Upper lobe of left lung (tissue), 4 donors: Measurements from ENCODE around the gene CYBA.

ENCODE experiments used
- CTCF ChIP-seq, 6 experiments: fragments of 450-650 bp in 4 of 6; fragments of 200-600 bp in 2 of 6; sonication (generic) in 2 of 6; IDR thresholded peaks; one replicate each; pipeline ENCODE4 v1.5.1; 2016 to 2019; ENCODE audit warnings: antibody characterized with exemption in 6 of 6
- POLR2A ChIP-seq, 4 donors: fragments of 450-650 bp; IDR thresholded peaks; one replicate each; pipeline ENCODE4 v1.5.1; 2016 to 2017; ENCODE audit warnings: antibody characterized with exemption in 4 of 4, mild to moderate bottlenecking in 2 of 4
- POLR2AphosphoS5 ChIP-seq, 2 donors: sonication (generic); formaldehyde crosslinking; IDR thresholded peaks; one replicate each; pipeline ENCODE4 v1.5.1; 2017; ENCODE audit warnings: antibody characterized with exemption in 2 of 2

- TF ChIP-seq POLR2AphosphoS5 (IDR thresholded peaks at IDR 0.05): no peak
- no peak for TF ChIP-seq CTCF (IDR thresholded peaks at IDR 0.05)
- no peak for TF ChIP-seq POLR2A (IDR thresholded peaks at IDR 0.05)
These were observed 10.2 kb downstream of the CYBA start for GRCh38 chr16:88640498-88641247.
